Ramos (cell line): ENCODE data around the gene DPYD.

Experiments
- in situ Hi-C: fragments of 300-500 bp; cut with MboI; formaldehyde crosslinking; loops from one replicate; pipeline ENCODE4 v1.14.3; 2022; ENCODE audit warnings: low sequenced_read_pairs; ENCODE audit not compliant: unreplicated experiment

DPYD gene

GRCh38 chr1:97570691-97571090 is 350.1 kb downstream of the DPYD start:
- in situ Hi-C loops: no loop called here

DNA sequence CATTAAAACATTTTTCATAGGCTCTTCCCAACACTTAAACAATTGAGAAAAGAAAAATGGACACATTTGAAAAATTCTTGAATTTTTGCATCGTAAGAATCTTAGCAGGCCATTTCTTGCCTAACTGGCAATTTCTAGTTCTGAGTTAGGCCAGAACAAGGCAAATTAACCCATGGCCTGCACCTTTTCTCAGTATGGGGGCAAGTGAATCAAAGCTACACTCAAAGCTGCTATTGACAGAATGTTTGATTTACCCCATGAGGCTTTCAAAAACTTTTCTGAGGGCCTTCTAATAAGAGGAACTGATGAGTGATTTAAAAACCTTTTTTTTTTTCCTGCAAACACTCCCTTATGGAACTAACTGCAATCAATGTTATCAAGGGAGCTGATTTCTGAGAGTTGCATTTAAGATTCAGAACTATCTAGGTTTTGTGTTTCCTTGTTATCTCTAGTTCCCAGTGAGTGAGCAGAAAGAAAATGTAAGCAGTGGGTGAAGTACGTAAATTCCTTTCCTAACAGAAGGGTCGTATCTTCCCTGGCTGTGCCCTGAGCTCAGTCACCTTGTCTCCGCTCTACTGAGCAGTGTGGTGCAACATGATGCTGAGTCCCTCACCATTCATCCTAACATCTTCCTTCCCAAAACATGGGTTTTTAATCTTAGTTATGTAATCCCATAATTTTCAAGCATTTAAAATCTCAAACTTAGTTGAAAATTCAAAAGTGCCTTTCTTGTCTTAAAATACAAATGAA is 353.7 kb downstream of the DPYD start:
- in situ Hi-C loops: no loop called here

- in situ Hi-C loops: no loop called here
These were observed 354.9 kb downstream of the DPYD start for GRCh38 chr1:97565886-97566285.

DNA sequence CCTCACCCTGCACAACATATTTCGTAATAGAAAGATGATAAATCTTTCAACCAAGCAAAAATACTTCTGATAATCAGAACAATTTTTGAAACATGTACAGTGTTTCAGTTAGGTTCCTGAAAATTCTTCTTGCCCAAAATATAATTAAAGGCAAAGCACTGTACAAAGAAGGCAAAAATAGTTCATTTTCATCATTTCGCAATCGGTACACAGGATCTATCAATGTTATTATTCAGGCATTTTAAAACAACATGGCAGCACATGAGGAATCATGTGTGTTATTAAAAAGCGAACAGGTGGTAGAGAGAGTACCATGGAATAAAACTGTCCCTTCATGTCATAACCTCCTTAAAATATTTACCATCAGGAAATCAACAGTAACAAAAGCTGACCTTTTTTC is 356.9 kb downstream of the DPYD start:
- in situ Hi-C loops: no loop called here

- in situ Hi-C loops: no loop called here
These were observed 358.8 kb downstream of the DPYD start for GRCh38 chr1:97562081-97562480.

DNA sequence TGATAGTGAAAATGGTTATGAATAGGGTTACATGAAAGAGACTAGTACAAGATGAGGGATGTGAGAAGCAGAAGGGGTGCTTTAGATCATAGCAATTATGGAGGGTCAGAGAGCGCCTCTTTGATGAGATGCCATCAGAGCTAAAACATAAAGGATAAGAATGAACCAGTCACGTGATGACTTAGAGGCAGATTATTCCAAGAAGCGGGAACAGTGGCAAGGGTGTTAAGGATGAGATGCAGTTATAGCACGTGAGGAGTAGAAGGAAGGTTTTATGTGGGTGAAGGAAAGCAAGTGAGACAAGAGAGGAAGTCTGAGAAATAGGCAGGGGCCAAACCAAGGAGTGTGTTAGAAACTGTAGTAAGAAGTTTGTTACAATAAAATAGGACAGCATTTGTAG is 360.1 kb downstream of the DPYD start:
- in situ Hi-C loops: no loop called here

DNA sequence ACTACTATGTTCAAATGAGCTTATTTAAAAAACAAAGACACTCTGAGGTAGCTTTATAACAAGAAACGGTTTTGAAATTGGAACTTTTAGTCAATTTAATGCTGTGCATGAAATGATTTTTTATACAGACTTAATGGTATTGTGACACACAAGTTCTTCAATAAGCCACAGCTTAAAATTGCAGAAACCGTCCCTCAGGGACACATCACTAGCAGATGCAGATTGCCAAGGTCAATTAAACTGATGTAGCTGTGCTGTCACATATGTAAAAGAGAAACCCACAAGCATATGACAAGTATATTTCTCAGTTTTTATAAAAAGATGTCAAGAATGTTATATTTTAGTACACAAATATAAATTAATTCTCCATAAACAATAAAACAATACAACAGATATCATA is 366.9 kb downstream of the DPYD start:
- in situ Hi-C loops: no loop called here

DNA sequence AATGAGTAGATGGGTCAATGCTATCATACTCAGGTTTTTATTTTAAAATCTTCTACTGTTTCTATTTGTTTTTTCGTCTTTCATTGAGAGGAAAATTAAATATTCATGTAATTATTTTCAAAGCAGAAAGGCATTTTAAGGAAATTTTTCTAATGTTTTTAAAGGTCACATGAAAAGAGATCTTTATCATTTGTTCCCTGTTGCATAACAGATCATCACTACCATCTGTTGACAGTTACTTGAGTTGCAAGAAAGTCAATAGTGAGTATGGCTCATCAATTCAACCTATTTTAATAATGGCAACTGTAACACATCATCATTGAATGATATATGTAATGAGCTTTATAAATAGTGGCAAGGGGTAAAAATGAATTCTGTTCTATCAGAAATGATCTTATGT is 369.7 kb downstream of the DPYD start:
- in situ Hi-C loops: no loop called here

DNA sequence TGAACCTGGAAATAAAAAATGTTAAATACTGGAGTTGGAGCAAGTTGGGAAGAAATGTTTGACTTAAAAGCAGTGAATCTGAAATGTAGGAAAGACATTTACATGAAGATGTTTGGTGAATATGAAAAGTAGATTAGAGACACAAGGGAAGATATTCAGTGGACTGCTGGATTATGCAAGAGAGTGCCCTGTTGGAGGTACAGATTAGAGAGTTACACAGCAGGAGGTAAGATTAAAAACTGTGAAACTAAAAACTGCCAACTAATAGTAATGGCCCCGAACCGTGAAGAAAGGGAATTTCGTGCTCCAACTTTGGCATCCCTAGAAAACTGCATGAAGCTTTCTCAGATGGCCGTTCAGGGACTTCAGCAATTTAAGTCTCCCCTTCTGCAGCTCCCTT is 375.4 kb downstream of the DPYD start:
- in situ Hi-C loops: no loop called here

DNA sequence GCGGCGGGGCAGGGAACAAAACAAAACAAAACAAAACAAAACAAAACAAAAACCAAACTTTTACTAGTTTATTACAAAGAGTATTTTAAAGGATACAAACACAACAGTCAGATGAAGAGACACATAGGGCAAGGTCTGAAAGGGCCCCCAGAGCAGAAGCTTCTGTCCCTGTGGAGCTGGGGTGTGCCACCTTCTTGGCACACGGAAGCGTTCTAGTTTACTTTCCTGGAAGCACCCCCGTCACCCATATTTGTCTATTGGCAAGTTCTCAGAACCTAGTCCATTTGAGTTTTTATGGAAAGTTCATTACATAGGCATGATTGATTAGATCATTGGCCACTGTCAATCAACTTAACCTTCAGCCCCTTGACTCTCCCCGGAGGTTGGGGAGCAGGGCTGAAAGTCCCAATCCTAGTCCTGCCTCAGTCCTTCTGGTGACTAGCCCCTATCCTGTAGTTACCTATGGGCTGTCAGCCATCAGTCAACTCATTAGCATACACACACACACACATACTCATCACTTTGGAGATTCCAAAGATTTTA is 380.4 kb downstream of the DPYD start:
- in situ Hi-C loops: no loop called here

- in situ Hi-C loops: no loop called here
These were observed 382.7 kb downstream of the DPYD start for GRCh38 chr1:97538113-97538512.

- in situ Hi-C loops: no loop called here
These were observed 387.5 kb downstream of the DPYD start for GRCh38 chr1:97533358-97533757.

DNA sequence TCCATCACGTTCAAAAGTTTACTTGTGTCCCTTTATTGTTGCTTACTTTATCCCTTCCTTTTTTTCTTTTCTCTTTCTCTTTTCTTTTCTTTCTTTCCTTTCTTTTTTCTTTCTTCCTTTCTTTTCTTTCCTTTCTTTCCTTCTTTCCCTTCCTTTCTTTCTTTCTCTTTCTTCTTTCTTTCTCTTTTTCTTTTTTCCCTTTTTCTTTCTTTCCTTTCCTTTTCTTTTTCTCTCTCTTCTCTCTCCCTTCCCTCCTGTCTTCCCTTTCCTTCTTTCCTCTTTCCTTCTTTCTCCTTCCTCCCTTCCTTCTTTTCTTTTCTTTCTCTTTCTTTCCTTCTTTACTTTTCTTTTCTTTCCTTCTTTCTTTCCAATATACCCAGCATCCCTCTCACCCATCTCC is 391.2 kb downstream of the DPYD start:
- in situ Hi-C loops: no loop called here

GRCh38 chr1:97524211-97524610 is 396.6 kb downstream of the DPYD start:
- in situ Hi-C loops: no loop called here

DNA sequence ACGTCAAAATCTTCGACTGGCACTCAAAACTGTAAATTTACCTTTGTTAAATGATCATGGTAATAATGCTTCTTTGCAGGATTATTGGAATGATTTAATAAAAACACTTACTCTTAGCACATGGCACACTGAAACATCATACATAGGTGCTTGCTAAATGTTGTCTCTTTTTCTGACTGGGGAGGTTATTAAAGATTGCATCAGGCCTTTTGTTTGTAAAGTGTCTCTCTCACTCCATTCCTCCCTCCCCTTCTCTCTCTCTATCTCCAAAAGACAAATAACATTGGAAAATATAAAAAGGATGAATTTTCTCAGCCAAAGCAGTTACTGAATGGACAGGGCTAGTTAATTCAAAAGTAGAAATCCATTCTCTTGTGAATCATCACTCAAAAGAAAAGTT is 404.2 kb downstream of the DPYD start:
- in situ Hi-C loops: no loop called here

DNA sequence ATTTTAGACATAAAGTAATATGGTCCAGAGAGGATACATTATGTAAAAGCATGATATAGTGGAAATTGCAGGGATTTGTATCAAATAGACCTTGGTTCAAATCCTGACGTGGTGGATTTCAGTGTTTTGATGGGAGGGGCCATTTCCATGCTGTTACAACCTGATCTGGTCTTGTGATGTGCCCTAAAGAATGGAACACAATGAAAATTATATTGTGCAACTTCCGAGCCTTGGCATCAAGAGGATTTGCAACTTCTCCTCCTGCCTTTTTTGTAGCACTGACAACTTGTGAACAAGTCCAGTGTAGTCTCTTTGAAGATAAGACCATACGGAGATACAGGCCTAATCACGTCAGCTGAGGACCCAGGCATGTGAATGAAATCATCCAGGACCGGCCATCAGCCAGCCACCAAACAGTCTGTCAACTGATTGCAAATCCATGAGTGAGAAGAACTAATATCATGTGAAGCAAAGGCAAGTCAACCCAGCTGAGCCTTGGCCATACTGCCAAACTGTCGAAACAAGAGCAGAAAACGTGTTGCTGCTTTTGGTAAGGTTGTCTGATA is 412.1 kb downstream of the DPYD start:
- in situ Hi-C loops: no loop called here

GRCh38 chr1:97507863-97508262 is 413.0 kb downstream of the DPYD start:
- in situ Hi-C loops: no loop called here

DNA sequence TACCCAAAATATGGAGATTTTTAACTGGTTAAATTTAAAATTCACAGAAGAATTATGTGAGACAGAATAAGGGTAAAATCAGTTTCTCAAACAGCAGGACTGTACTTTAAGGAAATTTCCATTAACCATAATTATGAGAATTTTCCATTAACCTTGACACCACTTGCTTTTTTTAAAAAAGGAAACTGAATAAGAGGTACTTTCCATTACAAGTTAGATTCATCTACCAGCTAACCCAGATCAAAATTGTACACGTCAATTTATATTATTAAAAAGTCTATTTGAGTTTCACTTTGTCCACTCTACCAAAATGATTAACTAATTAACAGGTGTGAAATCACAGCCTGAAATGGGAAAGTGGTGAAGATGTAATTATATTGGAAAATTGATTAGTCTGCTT is 414.5 kb downstream of the DPYD start:
- in situ Hi-C loops: no loop called here

- in situ Hi-C loops: no loop called here
These were observed 415.0 kb downstream of the DPYD start for GRCh38 chr1:97505816-97506215.

DNA sequence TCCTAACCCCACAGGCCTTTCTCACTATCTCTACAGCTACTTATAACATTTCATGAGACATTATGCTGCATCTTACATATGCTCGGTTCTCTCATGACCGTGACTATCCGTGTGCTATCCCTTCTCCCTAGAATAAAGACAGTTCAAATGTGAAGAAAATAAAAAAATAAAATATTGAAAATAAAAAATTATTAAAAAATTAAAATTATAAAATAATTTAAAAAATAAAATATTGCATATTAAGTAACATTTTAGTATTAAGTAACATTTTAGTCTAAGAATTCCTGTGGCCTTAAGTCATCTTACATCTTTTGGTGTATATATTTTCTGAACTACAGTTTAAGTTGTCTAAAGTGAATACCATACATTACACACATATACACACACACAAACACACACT is 415.5 kb downstream of the DPYD start:
- in situ Hi-C loops: no loop called here

DNA sequence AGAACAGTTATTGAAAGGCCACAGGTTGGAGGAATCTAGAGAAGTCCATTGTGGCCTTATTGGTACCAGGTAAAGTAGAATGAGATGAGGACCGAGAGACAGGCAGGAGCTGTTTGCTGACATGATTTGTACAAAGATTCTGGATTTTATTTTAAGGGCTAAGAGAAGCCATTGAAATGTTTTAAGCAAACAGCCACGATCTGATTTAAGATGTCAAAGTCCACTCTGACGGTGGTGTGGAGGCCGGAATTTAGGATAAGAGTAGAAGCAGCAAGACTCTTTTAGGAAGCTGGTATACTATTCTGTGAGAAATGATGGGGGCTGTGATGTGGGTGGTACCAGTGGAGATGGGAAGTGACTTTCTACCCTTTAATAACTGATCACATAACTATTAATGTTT is 418.5 kb downstream of the DPYD start:
- in situ Hi-C loops: no loop called here

- in situ Hi-C loops: no loop called here
These were observed 419.2 kb downstream of the DPYD start for GRCh38 chr1:97501628-97502027.
